ENCODE results near the gene ATP1A2.

Gene ATP1A2

DNA sequence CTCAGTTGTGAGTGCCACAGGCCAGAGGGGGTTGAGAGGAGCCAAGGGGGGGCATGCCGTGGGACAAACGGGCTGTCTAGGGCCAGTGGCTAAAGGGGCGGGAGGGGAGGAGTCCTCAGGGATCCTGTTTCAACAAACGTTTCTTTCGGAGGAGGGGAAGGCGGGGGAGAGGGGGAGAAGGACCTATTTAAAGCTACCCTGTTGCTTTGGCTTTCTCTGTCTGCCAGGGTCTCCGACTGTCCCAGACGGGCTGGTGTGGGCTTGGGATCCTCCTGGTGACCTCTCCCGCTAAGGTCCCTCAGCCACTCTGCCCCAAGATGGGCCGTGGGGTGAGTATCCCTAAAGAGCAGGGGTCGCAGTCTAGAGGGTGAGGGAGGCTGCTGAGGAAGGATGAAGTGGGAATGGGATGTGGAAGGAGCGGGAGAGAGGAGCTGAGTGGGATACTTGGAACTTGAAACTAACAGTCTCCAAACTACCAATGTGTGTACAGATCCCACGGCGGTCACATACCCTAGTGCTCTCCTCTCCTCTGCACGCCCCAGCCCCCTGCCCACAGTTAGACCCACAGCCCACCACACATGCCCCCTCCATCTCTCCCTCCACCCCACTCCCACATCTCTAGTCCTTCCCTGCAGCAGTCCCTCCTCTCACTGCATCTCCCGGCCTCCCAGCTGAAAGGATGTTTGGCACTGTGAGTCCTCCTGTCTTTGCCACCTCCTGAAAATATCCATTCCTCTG lies at the start of gene ATP1A2:
TSS of gene ATP1A2 (plus strand) at position 215 of the 738 bp plus-strand sequence. CDS start at position 318, 103 bp downstream.
- no peak for DNase-seq (ENCODE audit: low read depth, low spot score)

DNA sequence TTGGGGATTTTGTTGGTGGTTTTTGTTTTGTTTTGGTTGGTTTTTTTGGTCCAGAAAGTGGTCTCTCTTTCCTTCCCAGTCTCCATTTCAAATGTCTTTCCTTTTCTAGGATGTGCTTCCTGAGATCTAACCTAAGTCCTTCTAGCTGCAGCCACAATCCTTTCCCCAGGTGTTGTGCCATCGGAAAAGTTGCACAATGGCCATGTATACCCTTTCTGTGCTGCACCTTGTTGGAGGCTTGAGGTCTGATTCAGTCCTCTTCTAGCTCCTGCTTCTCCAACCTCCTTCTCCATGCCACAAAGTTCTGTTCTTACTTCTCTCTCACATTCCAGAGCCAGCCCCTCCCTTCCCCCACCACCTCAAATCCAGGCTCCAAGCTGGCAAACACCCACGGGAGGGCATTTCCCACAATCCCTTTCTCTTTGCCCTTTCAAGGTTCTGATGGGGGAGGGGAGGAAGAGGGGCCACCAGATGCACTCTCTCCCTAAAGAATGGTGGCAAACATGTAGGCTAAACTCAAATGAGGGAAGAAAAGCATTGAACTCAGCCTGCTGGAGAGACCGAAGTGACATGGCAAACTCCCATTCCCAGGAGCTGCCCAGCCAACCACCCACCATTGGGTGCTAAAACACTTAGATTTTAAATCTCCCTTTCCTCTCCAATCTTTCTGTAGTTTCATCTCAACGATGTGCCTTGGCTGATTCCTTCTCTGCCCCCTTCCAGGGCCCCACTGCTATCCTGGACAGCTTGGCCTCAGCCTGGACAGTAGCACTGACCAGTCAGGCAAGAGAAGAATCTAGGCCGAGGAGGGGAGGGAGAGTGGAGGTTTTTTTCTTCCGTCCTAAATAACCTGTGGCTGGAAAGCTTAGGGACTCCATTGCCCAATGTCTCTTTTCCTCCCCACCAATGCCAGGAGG lies 48.5 kb upstream of the ATP1A2 start:
- no peak for DNase-seq (ENCODE audit: low read depth, low spot score)

DNA sequence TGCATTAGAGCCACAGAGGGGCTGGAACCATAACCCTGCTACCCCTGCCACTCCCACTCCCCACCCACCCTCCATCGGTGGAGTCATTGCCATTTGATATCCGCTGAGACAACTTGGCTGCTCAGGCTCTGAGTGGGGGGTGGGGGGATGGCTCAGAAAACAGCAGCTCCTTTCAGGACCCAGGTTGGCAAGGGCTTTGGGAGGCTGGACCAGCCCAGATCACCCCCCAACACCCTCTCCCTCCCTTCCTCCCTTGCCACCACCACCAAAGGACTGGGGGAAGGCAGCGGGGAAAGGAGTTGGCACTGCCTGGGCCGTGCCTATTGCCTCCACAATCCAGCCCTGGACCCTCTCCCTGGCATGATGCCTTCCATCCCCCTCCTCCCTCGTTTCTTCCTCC lies 47.3 kb upstream of the ATP1A2 start:
- no peak for DNase-seq (ENCODE audit: low read depth, low spot score)

DNA sequence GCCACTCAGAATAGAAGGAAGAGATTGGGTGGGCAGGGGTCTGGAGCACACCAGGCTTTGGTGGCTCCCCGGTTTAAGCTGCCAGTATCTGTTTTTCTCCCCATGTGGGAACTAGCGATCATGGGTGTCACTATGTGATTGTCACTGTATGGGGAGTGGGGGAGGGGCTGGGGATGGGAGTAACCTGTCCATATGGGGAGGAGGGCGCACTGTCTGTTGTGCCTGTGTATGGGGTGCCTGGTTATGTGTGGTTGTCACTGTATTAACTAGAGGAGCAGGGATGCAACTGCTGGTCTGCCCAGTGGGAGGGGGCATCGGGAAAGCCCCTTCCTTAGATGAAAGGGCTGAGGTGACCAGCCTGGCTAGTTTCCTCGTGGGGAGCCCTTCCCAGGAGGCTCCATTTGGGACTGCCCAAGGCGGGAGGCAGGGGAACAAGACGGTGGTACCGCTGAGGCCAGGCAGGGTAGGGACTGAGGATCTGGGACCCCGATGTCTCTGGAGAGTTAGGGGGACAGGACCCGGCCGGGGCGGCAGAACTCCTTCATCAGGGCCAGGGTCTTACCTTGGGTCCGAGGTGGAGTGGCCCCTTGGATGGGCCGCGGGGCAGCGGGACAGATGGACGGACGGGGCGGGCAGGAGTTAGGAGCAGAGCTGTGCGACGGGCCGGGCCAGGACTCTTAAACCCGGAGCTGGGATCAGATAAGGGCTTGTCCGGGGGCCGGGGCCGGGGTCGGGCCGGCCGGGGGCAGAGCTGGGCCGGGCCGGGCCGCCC lies 45.9 kb upstream of the ATP1A2 start, which contains the start of gene KCNJ10:
TSS of gene KCNJ10 (minus strand) at position 701 of the 772 bp plus-strand sequence. CDS start 27,628 bp downstream, outside the sequence.
- DNase-seq (ENCODE audit: low read depth, low spot score): no peak

DNA sequence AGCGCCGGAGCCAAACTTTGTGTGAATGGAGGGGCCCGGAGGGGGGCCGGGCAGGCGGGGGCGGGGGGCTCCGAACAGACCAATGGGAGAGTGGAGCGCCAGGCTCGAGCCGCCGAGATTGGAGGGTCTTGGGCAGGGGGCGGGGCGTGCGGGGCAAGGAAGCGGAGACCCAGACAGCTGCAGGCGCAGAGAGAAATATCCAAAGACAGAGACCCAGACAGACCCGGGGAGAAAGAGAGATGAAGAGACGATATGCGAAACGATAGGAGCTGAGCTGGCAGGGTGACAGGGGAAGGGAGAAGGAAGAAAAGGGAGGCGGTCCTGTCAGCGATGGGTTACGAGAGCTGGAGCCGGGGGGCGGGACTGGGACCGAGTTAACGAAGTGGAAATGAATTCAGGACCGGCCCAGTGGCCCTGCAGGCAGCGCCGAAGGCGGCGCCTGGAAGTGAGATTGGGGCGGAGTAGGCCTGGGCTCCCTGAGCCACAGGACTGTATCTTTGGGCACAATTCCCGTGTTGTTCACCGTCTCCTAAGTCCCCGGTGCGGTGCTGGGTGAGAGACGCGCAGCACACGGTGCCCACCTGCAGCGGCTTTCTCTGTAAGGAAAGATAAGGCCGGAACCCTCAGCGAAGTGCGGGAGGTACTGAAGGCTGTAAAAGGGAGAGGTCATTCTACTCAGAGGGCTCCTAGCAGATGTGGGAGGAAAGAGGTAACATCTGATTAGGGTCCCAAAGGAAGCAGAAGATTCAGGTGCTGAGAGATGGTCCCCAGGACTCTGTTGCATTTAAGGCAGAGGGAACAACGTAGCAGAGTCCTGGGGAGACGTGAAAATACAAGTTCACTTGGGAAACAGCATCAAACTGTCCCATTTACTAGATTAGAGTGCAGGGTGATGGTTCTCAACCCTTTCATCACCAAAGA lies 45.1 kb upstream of the ATP1A2 start:
- peak; percentile 20 for DNase-seq (ENCODE audit: low read depth, low spot score)

DNA sequence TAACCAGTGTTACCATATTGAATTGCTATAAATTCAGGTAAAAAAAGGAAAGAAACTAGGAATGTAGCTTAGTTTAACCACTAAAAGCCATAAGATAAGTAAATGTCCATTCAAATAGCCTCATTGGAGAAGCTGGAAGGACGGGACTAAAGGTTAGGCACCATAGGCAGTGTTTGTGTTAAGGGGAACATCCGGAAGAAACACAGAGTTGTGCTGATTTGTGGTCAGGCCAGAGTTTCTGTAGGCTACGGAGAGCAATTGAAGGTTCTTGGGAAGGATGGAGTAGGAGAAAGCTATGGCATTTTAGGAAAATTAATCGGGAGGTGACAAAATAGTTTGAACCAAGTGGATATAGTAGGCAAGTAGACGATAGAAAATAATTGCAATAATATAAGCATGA lies 44.3 kb upstream of the ATP1A2 start:
- no peak for DNase-seq (ENCODE audit: low read depth, low spot score)

DNA sequence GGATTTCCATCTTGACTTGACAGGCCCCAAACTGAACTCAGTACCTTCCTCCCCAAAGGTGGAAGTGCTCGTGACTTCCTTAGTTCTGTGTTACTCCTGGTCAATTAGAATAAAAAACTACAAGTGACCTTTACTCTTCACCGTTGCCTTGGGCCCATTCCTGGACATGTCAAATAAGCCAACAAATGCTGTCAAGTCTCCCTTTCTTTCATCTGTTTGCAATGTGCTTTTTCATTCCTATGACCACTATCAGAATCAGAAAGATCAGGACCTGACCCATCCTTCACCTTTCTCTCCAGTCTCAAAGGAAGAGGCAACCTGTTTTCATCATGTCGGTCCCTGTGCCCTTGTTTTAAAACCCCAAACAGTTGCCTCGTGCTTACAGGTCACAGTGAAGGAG lies 40.7 kb upstream of the ATP1A2 start:
- DNase-seq (ENCODE audit: low read depth, low spot score): no peak

DNA sequence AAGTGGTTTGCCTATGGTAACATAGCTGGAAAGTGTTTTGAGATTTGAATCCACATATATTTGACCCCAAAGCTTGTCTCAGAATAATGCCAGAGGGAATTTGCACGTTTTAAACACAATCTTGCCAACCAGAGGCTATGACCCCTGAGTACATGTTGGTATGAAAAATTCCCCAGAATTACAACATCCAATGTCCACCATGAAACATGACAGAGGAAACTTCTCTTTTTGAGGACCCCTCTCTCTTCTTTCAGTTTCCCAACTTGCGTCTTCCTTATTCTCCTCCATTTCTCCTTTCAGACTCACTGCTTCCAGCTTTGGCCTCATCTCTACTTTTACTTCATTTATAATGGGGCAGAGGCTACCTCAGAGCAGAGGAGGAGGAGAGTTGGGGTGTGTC lies 39.7 kb upstream of the ATP1A2 start:
- DNase-seq (ENCODE audit: low read depth, low spot score): no peak

DNA sequence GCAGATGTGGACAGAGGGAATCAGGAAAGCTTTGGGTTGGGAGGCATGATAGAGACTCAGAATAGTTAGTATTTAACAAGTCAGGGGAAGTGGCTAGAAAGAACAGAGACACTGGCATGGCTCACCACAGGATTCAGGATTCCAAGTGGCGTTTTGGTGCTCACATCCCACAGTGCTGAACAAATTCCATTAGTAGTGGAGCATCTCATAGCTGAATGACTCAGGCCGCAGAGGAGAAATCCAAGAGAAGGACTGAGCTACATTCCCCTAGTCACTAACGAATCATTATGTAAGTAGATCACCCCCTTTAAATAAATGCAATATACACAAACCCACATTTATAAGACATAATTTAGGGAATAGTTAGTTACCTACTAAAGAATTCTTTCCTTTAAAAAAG lies 39.3 kb upstream of the ATP1A2 start:
- no peak for DNase-seq (ENCODE audit: low read depth, low spot score)

DNA sequence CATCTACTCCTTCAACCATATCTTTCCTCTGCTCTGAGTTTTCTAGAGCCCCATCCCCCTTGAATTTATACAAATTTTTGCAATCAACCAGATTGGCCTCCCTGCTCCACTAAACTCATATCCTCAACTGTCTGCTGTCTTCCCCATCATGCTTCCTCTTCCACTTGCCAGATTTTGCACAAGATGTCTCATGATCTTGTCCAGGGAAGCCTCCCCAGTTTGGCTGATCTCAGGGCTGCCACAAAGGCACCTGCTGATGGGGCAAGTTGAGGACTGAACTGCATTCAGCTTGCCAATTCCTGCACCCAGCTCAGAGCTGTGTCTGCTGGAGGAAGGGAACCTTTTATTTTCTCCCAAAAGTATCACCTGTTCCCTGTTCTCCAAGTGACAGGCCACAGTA lies 38.1 kb upstream of the ATP1A2 start:
- DNase-seq (ENCODE audit: low read depth, low spot score): no peak

DNA sequence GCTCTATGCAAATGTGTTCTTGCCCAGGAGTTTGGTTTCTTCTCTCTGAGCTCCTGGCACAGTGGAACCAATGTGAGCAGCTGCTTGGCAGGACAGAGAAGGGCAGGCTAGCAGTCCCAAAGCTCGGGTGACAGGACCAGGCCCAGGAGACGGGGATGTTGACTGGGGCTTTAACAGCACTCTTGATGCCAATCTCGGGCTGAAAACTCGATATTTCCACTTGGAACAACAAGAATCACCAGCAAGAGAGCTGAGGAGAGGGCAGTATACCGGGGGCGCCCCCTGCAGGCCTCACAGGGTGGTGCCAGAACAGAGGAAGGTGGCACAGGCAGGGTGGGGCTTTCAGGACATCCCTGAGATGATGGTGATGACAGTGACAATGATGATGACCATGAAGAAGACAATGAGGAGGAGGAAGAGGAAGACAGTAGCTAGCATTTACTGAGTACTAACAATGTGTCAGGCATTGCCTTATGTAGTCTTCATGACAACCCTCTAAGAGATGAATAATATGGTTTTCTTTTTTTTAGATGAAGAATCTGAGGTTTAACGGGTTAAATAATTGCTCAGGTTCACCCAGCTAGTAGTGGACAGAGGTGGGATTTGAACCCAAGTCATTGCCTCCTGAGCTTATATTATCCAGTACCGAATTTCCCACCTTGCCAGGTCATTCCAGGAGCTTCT lies 36.9 kb upstream of the ATP1A2 start:
- no peak for DNase-seq (ENCODE audit: low read depth, low spot score)

DNA sequence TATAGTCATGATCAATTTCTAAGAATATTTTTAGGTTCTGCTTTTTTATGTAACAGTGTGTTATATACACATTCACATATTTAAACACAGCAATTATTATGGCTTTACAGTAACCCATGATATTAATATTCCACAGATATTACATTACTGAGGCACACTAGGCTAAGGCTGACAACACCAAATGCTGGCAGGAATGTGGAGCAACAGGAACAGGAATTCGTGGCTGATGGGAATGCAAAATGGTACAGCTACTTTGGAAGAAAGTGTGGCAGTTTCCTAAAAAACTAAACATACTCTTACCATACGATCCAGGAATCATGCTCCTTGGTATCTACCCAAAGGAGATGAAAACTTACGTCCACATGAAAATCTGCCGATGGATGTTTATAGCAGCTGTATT lies 36.1 kb upstream of the ATP1A2 start:
- no peak for DNase-seq (ENCODE audit: low read depth, low spot score)

DNA sequence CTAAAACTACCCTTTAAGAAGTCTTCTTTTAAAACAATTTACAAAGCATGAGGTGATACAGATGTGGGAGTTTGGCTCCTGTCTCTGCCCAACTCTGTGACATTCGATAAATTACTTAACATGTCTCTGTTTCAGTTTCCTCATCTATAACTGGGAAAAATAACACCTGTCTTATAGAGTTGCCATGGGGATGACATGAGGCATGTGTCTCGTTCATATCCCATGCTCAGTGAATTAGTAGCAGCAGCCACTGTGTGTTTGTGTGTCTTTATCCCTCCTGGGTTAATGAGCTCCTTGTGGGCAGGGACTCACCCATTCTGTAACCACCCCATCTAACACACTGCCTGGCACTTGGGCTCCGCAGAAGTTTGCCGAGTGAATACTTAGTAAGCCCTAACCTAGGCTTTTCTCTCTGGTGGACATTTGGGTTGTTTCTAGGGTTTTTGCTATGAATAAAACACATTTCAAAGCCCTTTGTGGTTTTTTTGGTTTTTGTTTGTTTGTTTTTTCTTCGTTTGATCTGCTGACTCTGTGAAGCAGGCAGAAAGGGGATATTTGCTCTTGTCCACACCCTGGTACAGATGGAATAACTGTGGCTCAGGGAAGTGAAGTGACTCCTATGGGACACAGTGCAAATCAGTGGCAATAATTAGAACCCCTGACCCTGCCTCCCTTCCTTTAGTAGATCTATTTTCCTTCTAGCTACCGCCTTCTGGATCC lies 35.0 kb upstream of the ATP1A2 start:
- DNase-seq (ENCODE audit: low read depth, low spot score): no peak

DNA sequence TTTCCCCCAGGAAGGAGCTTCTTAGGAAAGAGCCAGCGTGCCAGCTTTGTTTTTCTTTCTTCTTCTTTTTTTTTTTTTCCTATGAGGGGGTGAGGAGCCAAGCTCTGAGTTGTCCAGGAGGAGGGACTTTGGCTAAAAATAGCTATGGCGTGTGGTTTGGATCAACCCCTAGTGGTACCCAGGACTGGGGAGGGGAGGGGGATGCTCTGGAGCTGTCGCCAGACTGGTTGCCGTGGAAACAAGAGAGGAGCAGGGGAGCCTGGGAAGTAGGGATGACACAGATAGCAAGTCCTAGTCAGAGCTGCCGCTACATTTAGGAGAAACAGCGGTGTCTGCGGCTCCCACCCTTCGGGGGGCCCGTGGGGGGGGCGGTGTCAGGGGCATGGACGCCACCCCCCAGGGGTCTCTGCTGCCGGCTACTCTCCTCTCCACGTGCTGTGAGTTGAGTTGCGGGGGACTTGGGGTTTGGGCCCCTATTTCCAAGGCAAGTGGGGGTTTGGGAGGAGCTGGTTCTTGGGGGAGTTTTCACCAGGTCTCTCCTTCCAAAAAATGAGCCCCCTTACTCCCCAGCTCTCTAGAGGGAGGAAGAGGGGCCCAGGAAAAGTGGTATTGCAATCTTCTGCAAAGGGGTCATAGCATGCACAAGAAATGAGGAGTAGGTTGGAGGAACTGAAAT lies 34.2 kb upstream of the ATP1A2 start, which contains the start of gene KCNJ9:
TSS of gene KCNJ9 (plus strand) at position 278 of the 676 bp plus-strand sequence. CDS start 2,493 bp downstream, outside the sequence.
- no peak for DNase-seq (ENCODE audit: low read depth, low spot score)

DNA sequence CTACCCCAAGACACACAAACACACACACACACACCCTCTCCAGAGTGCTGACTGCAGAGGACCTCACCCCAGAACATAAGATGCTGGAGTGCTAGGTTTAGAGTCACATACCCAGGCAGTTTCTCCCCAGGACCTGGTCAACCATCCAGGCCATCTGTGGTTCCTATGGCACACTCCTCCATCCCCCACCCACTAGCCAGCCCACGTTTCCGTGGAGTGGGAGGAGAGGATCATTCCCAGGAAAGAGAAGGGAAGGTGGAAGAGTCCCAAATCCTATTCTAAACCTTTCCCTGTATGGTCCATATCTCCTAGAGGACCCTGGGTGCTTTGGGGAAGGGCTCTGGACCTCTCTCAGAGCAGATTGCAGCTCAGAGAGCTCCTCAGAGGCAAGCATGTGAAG lies 33.1 kb upstream of the ATP1A2 start:
- DNase-seq (ENCODE audit: low read depth, low spot score): no peak

DNA sequence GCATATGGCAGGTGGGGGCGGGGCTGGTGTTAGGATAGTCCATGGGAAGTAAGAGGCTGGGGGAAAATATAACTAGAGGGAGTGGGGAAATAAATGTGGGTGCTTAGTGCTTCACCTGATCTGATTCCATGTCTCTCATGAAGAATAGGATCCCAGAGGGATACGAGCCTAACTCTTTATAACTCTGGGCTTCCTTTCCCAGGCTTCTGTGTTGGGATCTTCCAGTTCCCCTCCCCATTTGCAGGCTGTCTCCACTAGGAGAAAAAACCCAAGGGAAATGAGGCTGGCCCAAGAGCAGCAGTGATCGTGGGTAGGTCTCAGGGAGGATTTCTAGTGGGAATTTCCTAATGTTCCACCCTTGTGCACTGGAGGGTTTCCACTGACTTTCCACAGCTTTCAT lies 32.6 kb upstream of the ATP1A2 start:
- no peak for DNase-seq (ENCODE audit: low read depth, low spot score)

DNA sequence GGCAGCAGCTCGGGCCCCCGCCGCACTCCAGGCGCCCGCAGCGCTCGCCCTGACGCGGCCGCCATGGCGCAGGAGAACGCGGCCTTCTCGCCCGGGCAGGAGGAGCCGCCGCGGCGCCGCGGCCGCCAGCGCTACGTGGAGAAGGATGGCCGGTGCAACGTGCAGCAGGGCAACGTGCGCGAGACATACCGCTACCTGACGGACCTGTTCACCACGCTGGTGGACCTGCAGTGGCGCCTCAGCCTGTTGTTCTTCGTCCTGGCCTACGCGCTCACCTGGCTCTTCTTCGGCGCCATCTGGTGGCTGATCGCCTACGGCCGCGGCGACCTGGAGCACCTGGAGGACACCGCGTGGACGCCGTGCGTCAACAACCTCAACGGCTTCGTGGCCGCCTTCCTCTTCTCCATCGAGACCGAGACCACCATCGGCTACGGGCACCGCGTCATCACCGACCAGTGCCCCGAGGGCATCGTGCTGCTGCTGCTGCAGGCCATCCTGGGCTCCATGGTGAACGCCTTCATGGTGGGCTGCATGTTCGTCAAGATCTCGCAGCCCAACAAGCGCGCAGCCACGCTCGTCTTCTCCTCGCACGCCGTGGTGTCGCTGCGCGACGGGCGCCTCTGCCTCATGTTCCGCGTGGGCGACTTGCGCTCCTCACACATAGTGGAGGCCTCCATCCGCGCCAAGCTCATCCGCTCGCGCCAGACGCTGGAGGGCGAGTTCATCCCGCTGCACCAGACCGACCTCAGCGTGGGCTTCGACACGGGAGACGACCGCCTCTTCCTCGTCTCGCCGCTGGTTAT lies 31.4 kb upstream of the ATP1A2 start:
- peak; percentile 52 for DNase-seq (ENCODE audit: low read depth, low spot score)

DNA sequence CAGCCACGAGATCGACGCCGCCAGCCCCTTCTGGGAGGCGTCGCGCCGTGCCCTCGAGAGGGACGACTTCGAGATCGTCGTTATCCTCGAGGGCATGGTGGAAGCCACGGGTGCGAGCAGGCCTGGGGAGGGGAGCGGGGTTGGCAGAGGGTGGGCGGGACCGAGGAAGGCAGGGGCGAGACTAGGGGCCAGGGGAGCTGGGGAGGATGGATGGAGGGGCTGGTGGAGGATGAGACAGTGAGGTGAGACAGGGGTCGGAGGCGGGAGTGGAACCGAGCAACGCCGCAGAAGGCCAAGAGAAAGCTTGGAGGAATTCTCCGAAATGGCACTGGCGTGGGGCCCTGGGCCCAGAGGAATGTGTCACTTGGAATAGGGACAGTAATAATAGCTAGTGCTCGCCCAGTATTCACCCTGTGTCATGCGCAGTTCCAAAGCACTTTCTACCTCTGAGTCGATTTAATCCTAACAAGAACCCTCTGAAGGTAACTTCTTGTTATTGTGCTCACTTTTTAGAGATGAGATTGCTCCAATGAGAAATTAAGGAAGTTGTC lies 30.7 kb upstream of the ATP1A2 start:
- no peak for DNase-seq (ENCODE audit: low read depth, low spot score)

All from activated CD4-positive, CD25-positive, alpha-beta regulatory T cell treated with anti-CD3 and anti-CD28 coated beads, Interleukin-2, amount 50 U/mL, for 16 hours (primary cell).